GM18861 (cell line): ENCODE measurements around the gene PGM5.
"Not testable (repeated sequence)": the region's sequence is repeated elsewhere in the genome, so short reads cannot be mapped to it uniquely, and the experiment has no call there.

Source experiments
- ATAC-seq: cut with Tn5 transposase; IDR thresholded peaks from one replicate; pipeline ENCODE4 v1.9.1; 2021; ENCODE audit not compliant: unreplicated experiment

The PGM5 gene

DNA sequence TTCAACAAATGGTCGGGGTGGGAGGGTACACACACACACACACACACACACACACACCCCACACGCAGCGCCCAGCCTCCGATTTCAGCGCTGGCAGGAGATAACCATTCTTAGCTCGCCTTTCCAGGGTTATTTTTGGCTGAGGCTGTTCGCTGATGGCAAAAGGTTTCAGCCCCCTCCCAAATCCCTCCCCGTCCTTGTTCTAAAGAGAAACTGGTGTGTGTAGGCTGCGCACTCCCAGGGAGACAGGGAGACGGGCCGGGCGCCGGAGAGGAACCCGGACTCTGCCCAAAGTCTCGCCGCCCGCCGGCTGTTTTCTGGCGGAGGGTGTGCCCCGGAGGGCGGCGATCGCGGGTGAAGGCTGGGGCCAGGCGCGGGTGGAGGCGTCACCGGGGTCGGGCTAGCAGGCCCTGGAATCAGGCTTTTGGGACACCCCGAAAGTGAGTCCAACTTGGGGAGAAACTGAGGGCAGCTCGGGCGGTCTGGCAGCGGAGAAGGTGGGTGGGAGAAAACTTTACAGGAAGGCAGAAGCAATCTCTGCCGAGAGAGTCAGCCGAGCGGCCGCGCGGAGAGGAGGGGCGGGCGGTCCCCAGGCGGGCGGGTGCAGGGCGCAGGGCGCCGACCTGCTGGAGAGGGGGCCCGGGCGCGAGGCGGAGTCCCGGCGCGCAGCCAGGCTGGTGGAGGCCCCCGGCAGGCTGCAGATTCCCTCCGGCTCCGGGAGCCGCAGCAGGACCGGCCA, at the start of gene PGM5:
Gene PGM5 (plus strand): TSS at position 232 of the 739 bp plus-strand sequence. CDS start 517 bp downstream, outside the sequence.
- not testable (repeated sequence) for ATAC-seq

- ATAC-seq: not testable (repeated sequence)
Measured at GRCh38 chr9:68307127-68307526, 49.3 kb upstream of the PGM5 start.

- ATAC-seq: not testable (repeated sequence)
Measured at GRCh38 chr9:68307654-68308053, 48.8 kb upstream of the PGM5 start.

DNA sequence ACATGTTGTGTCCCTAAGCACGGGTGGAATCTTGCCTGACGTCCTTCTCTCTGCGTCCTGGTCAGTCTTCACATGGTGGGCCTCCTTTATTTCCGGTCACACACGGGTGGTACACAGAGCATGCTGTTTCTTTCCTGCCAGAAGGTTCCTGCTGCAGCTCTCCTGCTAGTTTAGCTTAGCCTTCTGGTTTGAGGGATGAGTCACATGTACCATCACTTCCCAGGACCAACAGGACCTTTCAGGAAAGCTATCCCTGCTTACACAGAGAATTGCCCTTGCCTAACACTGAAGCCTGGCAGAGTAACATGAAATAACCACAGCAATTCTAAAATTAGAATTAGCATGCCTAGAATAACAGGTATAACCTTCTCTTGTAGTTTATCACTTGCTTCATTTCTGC, 45.2 kb upstream of the PGM5 start:
- ATAC-seq: not testable (repeated sequence)

- not testable (repeated sequence) for ATAC-seq
Measured at GRCh38 chr9:68318209-68318608, 38.2 kb upstream of the PGM5 start.

- ATAC-seq: not testable (repeated sequence)
Measured at GRCh38 chr9:68323749-68324148, 32.7 kb upstream of the PGM5 start.

DNA sequence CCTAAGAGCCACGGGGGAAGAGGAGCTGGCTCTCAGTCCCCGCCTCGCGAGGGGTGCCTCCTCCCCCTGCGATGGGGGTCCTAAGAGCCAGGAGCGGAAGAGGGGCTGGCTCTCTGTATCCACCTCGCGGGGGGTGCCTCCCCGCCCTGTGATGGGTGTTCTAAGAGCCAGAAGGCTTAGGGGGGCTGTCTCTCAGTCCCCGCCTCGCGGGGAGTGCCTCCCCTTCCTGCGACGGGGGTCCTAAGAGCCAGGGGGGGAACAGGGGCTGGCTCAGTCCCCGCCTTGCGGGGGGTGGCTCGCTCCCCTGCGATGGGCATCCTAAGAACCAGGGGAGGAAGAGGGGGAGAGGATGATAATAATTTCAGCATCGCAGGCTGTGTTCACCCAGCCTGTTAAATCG, 31.9 kb upstream of the PGM5 start:
- not testable (repeated sequence) for ATAC-seq

- ATAC-seq: not testable (repeated sequence)
Measured at GRCh38 chr9:68329106-68329505, 27.3 kb upstream of the PGM5 start.

DNA sequence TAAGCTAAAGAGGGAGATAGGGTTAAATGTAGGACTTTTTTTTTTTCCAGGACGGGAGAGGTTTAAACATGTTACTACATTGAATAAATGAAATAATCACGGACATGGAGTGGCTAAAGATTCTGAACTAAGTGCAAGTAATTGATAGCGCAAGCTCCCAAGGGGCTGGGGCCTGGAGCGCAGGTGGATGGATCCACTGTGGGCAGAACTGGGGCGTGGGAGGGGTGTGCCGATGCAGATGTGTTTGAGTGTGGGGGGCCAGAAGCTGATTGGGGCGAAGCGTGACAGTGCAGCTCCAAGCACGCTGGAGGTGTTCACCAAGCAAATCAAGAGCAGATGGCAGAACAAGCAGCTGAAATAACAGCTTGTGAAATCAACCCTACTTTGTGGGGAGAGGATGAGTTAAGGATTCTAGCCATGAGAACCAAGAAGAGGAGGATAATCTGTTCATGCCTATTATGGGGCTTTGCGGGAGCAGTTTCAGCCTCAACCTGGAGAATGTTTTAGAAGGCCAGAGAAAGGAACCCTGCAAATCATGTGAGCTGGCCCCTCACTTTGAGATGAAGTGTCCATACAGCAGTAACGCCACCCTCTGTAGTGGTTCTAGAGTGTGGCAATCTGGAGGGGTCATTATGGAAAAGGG, 25.8 kb upstream of the PGM5 start:
- not testable (repeated sequence) for ATAC-seq

- not testable (repeated sequence) for ATAC-seq
Measured at GRCh38 chr9:68332122-68332521, 24.3 kb upstream of the PGM5 start.

- ATAC-seq: not testable (repeated sequence)
Measured at GRCh38 chr9:68335935-68336334, 20.5 kb upstream of the PGM5 start.

DNA sequence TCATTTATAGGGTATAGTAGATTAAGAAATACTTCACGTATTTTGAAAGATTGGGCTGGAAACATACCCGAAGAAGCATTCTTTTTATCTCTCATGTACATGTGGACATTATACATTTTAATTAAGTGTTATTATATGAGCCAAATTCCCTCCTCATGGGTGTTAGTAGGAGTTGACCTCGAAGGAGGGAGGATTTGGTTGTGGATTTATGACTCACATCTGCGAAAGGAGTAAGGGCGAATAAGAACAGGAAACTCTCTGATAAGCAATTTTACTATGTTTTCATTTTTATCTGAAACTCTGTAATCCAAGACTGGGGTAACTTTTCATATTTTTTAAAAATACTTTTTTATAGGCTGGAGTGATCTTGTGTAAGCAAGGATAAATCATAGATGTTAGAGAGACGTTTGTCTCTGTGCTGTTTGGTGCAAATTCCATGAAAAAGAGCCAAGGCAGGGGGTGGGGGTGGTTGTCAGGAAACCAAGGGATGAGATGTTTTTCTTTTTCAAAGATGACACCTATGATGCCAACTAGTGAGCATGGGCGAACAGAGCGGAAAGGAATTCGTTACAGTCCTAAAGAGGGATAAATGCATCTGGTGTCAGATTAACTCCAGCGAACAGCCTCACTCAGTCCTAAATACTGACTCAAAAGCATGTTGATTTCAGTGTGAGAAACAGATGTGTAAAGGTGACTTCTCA, 19.6 kb upstream of the PGM5 start:
- ATAC-seq: not testable (repeated sequence)

DNA sequence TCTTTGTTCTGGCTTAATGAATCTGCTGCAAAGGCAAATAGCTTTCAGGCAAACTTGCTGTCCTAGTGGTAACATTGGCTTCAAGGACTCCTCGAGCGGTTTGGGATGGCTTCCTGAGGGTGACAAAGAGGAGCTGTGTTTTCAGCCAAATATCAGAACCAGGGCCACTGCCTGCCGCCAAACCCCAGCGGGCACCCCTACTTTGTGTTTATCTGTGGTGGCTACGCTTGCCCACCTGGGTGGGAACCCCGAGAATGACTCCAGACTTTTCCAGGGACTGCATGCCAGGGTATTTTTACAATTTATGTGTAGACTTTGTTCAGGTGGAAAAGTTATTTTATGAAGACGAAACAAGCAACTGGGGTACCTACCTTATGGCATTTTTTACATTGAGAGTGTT, 18.4 kb upstream of the PGM5 start:
- ATAC-seq: not testable (repeated sequence)

GRCh38 chr9:68342265-68343025, 14.0 kb upstream of the PGM5 start:
- ATAC-seq: not testable (repeated sequence)

DNA sequence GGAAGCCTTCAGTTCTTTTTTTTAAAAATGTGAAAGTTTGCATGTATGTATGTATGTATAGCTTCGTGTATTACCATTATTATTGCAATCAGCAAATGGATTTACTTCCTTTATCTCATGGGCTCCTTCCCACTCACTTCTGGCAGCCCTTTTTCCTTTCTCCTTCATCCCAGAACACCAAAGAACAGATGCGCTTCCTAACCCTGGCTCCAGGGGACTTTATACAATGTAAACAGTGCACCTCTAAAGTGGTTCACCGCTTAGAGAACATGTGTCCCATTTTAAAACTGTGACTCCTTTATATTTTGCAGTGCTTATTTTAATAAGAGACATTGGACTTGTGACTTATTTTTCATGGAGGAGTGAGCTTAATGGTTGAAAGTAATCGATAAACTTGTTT, 13.2 kb upstream of the PGM5 start:
- ATAC-seq: not testable (repeated sequence)

GRCh38 chr9:68343992-68344391, 12.4 kb upstream of the PGM5 start:
- ATAC-seq: not testable (repeated sequence)

DNA sequence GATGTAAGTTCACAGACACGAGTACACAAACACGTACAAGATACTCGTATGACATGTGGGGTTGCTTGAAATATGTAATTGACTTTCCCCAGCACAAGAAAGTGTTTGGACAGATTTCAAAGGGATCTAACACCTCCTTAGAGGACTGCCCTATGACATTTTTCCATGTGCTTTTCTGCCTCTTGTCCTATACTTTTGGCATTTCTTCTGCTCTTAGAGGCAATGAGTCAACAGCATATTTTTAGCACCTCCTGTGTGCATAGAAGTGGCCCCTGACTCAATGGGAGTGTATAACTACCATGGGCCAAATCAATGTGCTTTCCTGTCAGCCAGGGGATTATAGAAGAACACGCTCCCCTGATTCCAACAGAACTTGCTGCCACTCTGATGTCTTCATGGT, 4.7 kb upstream of the PGM5 start:
- ATAC-seq: not testable (repeated sequence)

GRCh38 chr9:68355993-68356379, 425 bp upstream of the PGM5 start:
- ATAC-seq: not testable (repeated sequence)

GRCh38 chr9:68357119-68357714, 806 bp downstream of the PGM5 start:
- not testable (repeated sequence) for ATAC-seq

DNA sequence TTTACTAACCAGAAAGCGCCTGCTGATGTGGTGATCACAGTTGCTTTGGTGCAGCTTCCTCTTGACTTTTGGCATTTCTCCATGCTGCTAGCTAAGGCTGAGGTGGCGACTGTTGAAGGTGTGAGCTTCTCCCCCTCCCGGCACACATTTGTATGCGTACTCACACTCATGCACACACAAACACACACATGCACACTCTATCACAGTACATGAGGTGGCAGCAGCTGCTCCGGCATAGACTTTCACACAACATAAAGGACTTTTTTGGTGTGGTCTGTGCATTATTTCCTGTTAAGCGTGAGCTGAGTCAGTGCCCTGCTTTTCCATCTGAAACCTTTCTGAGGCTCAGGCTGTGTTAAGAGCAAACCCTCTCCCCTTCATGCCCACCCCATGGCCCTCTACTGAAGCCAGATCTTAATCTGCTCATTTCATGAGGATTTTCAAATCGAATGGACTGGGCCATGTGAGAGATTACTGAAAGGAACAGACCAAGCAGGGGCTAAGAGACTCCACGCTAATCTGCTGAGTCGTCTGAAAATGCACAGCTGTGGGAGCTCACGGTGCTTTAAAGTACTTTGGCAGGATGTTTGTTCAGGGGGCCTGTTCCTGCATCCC, 10.6 kb downstream of the PGM5 start:
- not testable (repeated sequence) for ATAC-seq
